ENCODE data around the gene MRGPRD. TPM values are rescaled to one million over a fixed set of nuclear protein-coding genes. Genes with fewer than 3 reads are reported as not detected.

The MRGPRD gene
- polyA plus RNA-seq, 1 experiment: not detected

DNA sequence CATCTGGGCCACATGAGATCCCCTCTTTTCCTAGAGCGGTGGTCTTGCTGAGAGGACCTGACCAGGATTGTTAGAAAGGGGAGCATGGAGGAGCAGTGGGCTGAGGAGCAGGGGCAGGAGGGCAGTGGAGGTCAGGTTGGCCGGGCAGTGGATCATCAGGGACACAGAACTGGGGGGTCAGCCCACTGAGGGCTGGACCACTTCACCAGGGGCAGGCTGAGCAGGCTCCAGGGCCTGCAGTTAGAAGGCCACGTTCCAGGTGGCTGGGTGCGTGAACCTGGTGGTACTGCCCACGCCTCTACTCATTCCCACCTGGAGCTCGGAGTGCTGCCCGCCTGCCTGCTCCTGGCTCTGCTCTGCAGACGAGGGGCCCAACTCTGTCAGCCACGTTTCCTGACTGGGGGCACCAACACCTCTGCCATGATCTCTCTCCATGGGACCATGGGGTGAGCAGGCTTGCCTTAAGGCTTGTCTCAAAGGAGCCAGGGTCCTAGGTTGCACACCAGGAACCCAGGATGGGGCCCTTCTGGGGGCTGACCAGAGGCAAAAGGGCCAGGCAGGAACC is 22.6 kb upstream of the MRGPRD start:
- POLR2A ChIA-PET: no interaction called here

GRCh38 chr11:69002570-69003231 is 21.9 kb upstream of the MRGPRD start:
- ChIA-PET POLR2A (no interaction called here), CTCF (interaction anchor here (0.9 to 3.4 kb wide), 5 partner anchors 9 to 668 kb away, joined by 4 to 31 read pairs (median 5); partner anchors contain the start of gene MRGPRF)
- no peaks in the 10 kb centered on the region for H3K27me3 ChIP-seq (ENCODE audit: control insufficient read depth, insufficient read depth, low read length)
- H3K4me3 ChIP-seq (ENCODE audit: low read depth, low read length): no peak overlapping the region
- no peak for TF ChIP-seq CTCF (IDR thresholded peaks at IDR 0.05; ENCODE audit: insufficient read depth, low read depth, low read length)
- no peak for DNase-seq (ENCODE audit: low read depth)
- H3K36me3 ChIP-seq (ENCODE audit: control insufficient read depth, insufficient read depth, low read length): peaks cover 27% of the 10 kb centered on the region

More for the DNA sequence above, 22.6 kb upstream of the MRGPRD start:
- Histone ChIP-seq H3K36me3 (ENCODE audit: control insufficient read depth, insufficient read depth, low read length) (peaks cover 27% of the 10 kb centered on the region), H3K27me3 (ENCODE audit: control insufficient read depth, insufficient read depth, low read length) (no peaks in the 10 kb centered on the region), H3K4me3 (ENCODE audit: low read depth, low read length) (no peak overlapping the region)
- no peak for DNase-seq (ENCODE audit: low read depth)
- TF ChIP-seq CTCF (IDR thresholded peaks at IDR 0.05; ENCODE audit: insufficient read depth, low read depth, low read length): no peak
- CTCF ChIA-PET: interaction anchor here (1.2 to 3.4 kb wide), 3 partner anchors 8 to 41 kb away, joined by 3 to 31 read pairs (median 10); partner anchors contain the start of gene MRGPRF

DNA sequence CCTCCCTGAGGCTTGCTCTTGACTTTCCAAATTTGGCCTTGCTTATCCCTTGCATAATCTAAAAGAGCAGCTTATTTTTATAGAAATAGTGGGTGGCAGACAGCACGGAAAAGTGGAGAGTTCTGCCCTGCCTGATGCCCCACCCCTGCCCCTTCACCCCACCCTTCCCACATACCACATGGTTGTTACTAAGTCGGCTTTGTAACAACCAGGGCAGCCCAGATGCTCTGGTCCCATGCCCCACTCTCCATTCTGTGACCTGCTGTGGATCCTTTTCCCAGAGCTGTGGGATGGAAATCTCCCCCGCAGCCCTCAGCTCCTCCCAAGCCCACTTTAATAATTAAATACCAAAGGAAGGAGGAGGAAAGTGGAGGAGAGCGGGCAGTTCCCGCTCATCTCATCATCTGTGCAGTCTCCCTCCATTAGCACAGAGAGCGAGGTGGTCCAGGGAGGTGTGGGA is 21.4 kb upstream of the MRGPRD start:
- no peak for TF ChIP-seq CTCF (IDR thresholded peaks at IDR 0.05; ENCODE audit: insufficient read depth, low read depth, low read length)
- Histone ChIP-seq H3K4me3 (ENCODE audit: low read depth, low read length) (no peak overlapping the region), H3K36me3 (ENCODE audit: control insufficient read depth, insufficient read depth, low read length) (peaks cover 27% of the 10 kb centered on the region), H3K27me3 (ENCODE audit: control insufficient read depth, insufficient read depth, low read length) (no peaks in the 10 kb centered on the region)
- ChIA-PET CTCF (interaction anchor here (0.9 to 3.4 kb wide), 6 partner anchors 10 to 668 kb away, joined by 3 to 31 read pairs (median 4); partner anchors contain the start of gene MRGPRF), POLR2A (no interaction called here)
- DNase-seq (ENCODE audit: low read depth): no peak

GRCh38 chr11:69001243-69002081 is 20.7 kb upstream of the MRGPRD start:
- Histone ChIP-seq H3K4me3 (ENCODE audit: low read depth, low read length) (no peak overlapping the region), H3K27me3 (ENCODE audit: control insufficient read depth, insufficient read depth, low read length) (no peaks in the 10 kb centered on the region), H3K36me3 (ENCODE audit: control insufficient read depth, insufficient read depth, low read length) (peaks cover 25% of the 10 kb centered on the region)
- ChIA-PET CTCF (interaction anchor here (0.8 to 3.4 kb wide), 12 partner anchors 9 to 669 kb away, joined by 3 to 31 read pairs (median 4); partner anchors contain the start of gene MRGPRF), POLR2A (interaction anchor here (0.7 kb wide), 1 partner anchor 50 kb away, joined by 3 read pairs; no protein-coding TSS in a partner anchor)
- DNase-seq (ENCODE audit: low read depth): no peak
- no peak for TF ChIP-seq CTCF (IDR thresholded peaks at IDR 0.05; ENCODE audit: insufficient read depth, low read depth, low read length)
